GM19099 (cell line): ENCODE results near the gene RGR.

Experiments used
- POLR2A ChIP-seq: IDR thresholded peaks from 3 replicates; pipeline ENCODE4 v1.6.1; 2011; ENCODE audit warnings: low read depth; ENCODE audit not compliant: insufficient read length; ENCODE audit errors: extremely low read depth

RGR gene

DNA sequence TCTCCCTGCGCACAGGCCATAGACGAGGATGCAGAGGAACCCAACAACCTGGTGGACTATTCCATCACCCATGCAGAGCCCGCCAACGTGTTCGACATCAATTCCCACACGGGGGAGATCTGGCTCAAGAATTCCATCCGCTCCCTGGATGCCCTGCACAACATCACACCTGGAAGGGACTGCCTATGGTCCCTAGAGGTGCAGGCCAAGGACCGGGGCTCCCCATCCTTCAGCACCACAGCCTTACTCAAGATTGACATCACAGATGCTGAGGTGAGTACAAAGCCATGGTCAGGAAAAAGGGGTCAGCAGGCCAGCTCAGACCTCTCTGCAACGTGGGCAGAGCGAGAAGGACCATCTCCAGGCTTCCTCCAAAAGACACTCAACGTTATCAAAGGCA lies 31.8 kb upstream of the RGR start:
- no peak for TF ChIP-seq POLR2A

DNA sequence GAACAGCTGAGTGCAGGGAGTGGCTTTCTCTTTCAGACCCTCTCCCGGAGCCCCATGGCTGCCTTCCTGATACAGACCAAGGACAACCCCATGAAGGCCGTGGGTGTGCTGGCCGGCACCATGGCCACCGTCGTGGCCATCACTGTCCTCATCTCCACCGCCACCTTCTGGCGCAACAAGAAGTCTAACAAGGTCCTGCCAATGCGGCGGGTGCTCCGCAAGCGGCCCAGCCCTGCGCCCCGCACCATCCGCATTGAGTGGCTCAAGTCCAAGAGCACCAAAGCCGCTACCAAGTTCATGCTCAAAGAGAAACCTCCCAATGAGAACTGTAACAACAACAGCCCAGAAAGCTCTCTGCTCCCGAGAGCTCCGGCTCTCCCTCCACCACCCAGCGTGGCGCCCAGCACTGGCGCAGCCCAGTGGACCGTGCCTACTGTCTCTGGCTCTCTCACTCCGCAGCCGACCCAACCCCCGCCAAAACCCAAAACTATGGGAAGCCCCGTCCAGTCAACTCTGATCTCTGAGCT lies 30.7 kb upstream of the RGR start:
- TF ChIP-seq POLR2A, result no peak

DNA sequence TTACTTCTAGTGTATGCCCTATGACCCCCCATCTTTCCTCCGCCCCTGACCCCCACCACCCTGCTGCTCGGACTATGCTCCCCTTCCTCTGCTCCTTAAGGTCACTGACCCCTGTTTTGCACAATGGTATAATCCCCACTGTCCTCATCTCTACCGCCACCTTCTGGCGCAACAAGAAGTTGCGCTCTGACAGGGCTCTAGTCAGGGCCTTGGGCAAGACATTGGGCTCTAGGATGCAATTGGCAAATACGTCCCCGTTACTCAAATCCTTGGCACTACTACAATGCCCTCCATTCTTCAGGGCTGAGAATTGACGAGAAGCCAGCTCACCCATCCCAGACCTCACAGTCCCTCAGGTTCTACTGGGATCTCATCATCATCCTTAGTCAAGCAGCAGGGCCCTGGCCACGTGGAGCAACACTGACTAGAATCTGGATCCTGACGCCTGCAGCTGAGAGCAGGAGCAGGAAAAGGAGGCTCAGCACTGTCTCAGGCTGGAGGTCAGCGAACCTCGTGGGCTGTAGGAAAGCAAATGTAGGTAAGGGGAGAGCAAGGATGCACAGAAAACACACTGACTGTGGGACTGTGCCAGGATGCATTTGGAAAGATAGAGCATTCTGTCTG lies 30.1 kb upstream of the RGR start:
- TF ChIP-seq POLR2A, result no peak

DNA sequence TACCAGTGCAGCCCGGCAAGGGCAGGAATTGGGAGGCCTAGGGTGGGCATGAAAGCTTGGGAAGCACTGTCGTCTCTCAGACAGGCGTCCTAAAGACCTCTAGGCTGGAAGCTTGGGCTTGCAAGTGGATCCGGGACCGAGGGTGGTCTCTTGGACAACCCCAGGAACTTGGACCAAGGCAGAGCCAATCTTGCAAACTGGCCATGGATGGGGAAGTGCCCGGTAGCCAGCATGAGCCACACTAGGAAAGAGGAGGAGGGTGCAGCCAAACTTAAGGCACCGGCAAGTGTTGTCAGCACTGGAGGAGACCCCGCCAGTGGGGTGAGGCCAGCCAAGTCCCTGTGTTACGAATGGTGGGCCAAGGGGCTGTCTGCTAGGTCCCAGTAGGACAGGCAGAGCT lies 28.0 kb upstream of the RGR start:
- TF ChIP-seq POLR2A, result no peak

DNA sequence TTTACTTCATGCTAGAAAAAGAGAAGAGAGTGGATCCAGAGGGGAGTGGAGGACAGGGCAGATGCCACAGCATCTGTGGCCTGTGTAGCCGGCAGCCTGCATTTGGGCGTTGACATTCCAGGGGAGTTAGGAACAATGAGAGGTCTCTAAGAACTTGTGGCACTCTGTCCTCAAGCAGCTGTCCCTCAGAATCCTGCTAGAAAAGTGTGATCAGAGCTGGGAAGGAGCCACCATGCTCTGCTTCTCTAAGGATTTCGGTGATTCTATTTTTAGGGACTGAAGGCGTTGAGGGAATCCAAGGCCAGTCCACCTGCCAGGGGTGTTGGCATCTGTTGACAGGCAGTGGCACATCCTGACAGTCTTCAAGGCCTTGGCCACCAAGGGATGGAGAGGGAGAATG lies 27.1 kb upstream of the RGR start:
- no peak for TF ChIP-seq POLR2A

DNA sequence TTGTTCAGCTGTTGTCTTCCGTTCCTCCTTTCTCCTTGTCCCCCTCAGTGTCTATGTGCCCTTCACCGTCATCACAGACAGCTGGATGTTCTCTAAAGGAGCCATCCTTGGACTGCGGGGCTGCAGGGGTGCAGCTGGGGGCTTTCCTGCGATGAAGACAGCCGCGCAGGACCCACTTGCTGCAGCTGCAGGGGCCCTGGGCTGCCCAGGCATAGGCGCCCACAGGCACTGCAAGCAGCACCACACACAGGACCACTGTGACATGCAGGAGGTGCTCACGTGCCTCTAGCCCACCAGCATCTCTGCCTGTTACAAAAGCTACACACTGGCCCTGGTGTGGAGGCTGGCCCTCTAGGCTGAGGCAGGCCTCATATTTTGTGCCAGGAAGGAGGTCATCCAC lies 22.9 kb upstream of the RGR start:
- no peak for TF ChIP-seq POLR2A

DNA sequence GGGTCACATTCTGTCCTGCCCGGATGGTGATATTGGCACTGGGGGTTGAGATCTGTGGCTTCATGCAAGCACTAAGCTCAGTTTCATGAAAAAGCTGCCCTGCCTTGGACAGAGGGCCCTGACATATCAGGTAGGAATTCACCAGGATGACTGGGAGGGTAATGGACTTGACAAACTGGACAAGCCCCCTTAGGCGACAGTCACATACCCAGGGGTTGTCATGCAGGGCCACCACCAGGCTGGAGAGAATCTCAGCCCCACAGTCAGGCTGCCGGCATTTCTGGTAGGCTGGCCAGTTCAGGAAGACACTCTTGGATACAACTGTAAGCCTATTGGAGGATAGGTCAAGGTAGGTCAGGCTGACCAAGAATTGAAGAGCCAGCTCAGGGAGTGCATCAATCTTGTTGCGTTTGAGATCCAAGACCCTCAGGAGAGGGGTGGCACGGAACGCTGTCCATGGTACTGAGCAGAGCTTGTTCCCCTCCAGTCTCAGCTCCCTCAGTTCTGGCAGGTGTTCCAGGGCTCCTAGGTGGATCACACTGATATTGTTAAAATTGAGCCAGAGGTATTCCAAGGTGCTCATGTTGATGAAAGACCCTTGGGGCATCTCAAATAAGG lies 20.3 kb upstream of the RGR start:
- TF ChIP-seq POLR2A, result no peak

DNA sequence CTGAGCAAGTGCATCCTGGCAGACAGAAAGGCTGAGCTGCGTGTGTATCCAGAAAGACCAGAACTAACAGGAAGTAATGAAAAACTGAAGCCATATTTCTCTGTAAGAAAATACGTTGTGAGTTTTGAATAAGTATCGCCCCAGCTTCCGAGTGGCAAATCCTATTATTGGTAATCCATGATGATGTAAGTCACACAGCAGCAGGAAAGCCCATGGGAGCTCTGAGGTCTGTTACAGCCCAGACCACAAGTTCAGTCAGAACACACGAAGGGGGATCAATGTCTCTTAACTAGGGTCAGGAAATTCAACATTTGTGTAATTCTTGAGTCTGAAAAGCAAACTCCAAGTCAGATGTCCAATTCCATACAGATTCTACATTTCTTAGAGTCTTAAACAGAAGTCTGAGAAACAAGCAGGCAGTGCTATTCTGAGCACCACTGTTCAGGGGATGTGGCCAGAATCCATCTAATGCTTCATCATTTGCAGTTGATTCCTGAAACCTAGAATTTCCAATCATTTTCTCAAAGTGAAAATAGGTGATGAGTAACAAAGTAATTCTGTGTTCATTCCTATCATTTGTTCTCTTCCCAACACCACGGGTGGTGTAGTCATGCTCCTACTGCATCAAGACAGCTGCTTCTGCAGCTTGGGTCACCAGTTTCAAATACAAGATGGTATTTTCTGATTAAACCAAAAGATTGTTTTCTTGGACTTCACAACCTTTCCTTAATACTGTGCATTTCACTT lies 19.3 kb upstream of the RGR start, which contains the start of gene LRIT2:
LRIT2 (minus strand) TSS at position 118 of the 747 bp plus-strand sequence; CDS start at position 94, 24 bp downstream.
- TF ChIP-seq POLR2A, result no peak

DNA sequence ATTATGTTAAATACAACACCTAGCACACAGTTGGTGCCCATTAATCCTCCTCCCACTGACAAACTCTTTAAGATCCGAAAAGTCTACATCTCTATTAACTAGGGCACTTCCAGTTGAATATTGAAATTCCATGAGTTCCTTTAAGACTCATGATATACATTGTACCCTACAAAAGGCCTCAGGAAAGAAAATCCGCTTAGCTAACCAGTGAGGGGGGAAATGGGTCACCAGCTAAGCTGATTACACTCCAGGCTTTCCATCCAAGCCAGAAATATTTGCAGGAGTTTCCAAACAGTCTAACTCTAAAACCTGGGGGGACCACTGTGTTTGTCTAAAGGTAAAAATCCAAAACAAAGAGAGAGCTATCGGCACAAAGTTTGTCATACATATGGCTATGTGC lies 18.2 kb upstream of the RGR start:
- TF ChIP-seq POLR2A, result no peak

DNA sequence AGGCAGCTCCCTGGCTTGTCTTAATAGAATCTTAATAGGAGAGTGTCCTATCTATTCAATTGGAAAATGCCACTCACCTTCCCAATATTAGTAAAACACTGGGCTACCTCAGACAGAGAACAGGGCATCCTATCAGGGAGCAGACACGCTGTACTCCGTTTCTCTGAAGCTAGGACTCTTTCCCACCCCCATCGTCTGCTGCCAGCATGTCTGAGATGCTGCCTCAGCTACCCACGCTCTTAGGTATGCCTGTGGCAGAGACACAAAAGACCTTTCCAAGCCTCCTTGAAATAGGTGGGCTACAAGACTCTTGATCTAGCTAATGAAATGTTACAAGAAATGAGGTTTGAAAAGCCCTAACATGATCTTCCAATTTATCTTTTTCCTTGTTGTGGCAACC lies 17.0 kb upstream of the RGR start:
- no peak for TF ChIP-seq POLR2A

DNA sequence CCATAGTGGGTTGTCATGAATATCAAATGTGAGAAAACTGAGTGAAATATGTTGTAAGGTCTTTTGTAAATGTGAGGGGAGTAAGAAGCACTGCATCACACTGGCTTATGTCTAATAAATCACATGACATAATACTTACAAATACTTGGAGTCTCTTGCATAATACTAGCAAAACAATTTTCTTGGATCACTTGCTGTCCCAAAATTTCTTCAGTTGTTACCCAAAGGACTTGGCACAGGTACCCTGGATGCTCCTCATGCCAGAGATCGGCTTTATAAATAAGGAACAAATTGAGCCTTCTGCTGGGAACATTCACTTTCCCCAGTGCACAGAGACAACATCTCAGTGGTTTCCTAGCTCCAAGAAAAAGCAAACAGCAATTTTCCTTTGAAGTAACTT lies 14.5 kb upstream of the RGR start:
- TF ChIP-seq POLR2A, result no peak

DNA sequence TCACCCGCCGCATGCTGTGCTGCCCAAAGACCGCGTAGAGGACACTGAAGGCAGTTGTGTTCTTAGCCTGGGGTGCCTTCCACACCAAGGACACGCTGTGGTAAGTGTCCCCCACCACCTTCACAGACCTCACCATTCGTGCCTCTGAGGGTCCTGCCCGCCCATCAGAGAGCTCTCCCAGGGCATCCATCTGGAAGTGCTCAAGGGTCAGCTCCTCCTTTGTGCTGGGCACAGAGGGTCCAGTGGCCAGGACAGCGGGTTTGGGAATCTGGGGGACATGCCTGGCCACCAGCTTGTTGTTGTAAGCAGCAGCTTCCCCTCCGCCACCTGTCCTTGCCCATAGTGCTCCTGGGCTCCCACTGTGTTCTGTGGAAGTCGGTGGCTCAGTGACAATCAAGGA lies 12.5 kb upstream of the RGR start:
- TF ChIP-seq POLR2A, result no peak

DNA sequence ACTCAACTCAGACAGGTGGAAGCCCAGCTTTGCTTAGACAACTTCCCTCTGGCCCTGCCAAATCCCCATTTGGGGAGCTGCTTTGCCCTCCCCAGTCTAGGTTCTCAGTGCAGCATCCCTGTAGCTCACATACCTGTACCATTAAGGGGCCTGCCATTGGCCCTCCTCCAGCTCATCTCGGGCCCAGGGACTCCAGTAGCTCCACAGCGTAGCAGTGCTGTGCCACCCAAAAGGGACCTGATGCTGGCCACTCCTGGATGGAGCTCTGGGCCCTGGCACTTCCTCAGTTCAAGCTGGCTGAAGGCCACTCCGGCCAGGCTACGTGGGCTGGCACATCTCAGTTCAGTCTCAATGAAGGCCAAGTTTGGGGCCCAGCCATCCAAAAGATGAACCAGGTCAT lies 10.9 kb upstream of the RGR start:
- TF ChIP-seq POLR2A, result no peak

DNA sequence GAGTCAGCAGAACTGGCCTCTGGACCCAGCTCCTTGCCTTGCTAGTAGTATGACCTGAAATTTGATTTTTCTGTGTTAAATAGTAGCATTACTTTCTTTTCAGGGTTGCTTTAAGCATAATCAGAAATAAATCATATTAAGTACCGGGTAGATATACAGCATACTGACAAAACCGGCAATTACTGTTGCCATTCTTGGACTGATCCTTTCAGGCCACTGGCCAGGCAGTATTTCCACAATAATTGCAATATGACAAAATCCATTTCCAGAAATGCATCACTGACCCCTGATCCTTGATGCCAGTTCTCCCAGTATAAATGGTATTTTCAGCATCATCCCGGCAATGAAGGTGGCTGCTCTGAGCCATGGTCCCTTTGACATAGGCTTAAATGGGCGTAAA lies 10.4 kb upstream of the RGR start:
- no peak for TF ChIP-seq POLR2A

DNA sequence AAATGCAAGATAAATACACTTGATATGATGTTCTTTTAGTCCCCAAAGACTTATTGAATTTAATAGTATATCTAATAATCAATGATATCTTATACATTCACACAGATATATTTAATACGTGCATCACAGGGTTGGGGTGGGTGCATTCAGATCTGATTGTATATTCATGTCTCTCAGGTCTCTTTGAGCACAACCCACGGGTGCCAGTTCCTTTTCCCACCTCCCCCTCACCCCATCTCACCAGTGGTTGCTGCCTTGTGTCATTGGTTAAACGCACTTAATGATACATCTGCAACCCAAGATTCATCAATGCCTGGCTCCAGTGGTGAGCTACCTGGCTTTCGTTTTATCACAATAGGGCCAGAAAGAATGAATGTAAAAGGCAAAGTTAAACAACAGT lies 9.8 kb upstream of the RGR start:
- no peak for TF ChIP-seq POLR2A

DNA sequence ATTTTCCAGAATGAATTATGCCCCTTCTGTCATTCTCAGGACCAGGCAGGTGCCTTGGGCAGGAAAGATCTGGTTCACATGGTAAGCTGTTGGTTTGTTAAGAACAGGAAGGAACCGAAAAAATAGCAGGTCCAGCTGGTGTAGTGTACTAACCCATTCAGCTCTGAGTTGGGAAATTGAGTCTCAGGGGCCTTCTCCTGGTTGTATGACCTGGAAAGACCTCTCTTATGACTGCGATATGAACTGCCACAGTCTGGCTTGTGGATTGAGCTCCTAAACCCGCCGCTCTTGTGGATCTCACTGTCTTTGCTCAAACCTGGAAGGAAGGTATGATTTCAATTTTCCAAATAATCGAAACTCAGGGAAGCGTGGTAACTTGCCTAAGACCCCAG lies 8.1 kb upstream of the RGR start:
- no peak for TF ChIP-seq POLR2A
